ENCODE data around the gene CIAO2B.

Gene CIAO2B

DNA sequence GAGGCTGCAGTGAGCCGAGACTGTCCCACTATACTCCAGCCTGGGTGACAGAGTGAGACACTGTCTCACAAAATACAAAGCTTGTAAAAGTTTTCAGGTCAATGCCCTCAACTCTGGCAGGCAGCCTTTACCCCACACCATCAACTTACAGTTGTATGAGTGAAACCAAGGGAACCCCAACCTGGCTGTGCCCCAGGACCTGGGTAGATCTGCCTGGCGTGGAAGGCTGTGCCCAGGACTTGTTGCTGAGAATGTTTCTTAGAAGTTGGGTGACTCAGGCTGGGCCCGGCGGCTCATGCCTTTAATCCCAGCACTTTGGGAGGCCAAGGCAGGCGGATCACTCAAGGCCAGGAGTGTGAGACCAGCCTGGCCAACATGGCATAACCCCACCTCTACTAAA, 34.6 kb upstream of the CIAO2B start:
- no peaks in the 10 kb centered on the region for H3K4me1 Mint-ChIP-seq
- TF ChIP-seq, protein P1, sequence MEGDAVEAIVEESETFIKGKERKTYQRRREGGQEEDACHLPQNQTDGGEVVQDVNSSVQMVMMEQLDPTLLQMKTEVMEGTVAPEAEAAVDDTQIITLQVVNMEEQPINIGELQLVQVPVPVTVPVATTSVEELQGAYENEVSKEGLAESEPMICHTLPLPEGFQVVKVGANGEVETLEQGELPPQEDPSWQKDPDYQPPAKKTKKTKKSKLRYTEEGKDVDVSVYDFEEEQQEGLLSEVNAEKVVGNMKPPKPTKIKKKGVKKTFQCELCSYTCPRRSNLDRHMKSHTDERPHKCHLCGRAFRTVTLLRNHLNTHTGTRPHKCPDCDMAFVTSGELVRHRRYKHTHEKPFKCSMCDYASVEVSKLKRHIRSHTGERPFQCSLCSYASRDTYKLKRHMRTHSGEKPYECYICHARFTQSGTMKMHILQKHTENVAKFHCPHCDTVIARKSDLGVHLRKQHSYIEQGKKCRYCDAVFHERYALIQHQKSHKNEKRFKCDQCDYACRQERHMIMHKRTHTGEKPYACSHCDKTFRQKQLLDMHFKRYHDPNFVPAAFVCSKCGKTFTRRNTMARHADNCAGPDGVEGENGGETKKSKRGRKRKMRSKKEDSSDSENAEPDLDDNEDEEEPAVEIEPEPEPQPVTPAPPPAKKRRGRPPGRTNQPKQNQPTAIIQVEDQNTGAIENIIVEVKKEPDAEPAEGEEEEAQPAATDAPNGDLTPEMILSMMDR (IDR thresholded peaks at IDR 0.05; ENCODE audit: unreplicated experiment in 3 of 3): no peak
- no peak overlapping the region for H3K27ac Mint-ChIP-seq
- H3K36me3 Mint-ChIP-seq (ENCODE audit: low read depth): no peaks in the 10 kb centered on the region
- H3K27me3 Mint-ChIP-seq (ENCODE audit: low read depth): peaks cover 4% of the 10 kb centered on the region
- H3K9me3 Mint-ChIP-seq: no peaks in the 10 kb centered on the region
- H3K4me3 Mint-ChIP-seq: no peak overlapping the region

DNA sequence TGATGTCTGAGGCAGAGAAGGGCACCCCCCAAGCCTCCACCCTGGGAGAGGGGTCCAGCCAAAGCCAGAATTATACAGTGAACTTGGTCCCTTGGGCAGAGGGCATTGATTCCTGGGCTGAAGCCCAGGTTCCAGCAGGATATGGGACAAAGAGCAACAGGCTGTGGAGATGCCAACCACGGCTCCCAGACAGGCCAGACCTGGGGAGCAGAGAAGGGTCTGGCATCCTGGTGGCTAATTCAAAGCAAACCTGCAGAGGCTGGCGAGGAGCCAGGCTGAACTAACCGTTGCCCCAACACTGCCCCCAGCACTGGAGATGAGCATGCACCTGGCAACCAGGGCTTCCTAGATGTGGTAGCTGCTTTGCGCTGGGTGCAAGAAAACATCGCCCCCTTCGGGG, 29.8 kb upstream of the CIAO2B start:
- no peaks in the 10 kb centered on the region for H3K9me3 Mint-ChIP-seq
- peaks cover 12% of the 10 kb centered on the region for H3K27me3 Mint-ChIP-seq (ENCODE audit: low read depth)
- H3K27ac Mint-ChIP-seq: no peak overlapping the region
- peaks cover 5% of the 10 kb centered on the region for H3K4me1 Mint-ChIP-seq
- no peak overlapping the region for H3K4me3 Mint-ChIP-seq
- TF ChIP-seq, protein P1 (IDR thresholded peaks at IDR 0.05; ENCODE audit: unreplicated experiment in 3 of 3): no peak
- H3K36me3 Mint-ChIP-seq (ENCODE audit: low read depth): no peaks in the 10 kb centered on the region

DNA sequence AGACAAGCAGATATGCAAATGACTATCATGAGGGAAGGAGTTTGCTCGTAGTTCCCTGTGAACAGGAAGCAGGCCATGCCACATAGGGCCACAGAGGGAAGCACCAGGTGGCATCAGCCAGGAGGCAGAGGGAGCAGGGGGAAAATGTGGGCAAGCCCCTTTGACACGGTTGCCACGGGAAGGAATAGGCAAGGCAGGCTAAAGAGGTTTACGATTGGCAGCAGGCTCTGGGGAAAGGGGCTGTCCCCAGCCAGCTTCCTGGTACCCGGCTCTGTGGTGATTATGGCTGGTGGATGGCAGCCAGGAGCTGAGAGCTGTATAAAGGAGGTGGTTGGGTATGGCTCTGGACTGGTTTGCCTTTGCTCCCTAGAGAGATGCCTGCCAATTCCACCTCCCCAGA, 27.7 kb upstream of the CIAO2B start:
- H3K27ac Mint-ChIP-seq: no peak overlapping the region

DNA sequence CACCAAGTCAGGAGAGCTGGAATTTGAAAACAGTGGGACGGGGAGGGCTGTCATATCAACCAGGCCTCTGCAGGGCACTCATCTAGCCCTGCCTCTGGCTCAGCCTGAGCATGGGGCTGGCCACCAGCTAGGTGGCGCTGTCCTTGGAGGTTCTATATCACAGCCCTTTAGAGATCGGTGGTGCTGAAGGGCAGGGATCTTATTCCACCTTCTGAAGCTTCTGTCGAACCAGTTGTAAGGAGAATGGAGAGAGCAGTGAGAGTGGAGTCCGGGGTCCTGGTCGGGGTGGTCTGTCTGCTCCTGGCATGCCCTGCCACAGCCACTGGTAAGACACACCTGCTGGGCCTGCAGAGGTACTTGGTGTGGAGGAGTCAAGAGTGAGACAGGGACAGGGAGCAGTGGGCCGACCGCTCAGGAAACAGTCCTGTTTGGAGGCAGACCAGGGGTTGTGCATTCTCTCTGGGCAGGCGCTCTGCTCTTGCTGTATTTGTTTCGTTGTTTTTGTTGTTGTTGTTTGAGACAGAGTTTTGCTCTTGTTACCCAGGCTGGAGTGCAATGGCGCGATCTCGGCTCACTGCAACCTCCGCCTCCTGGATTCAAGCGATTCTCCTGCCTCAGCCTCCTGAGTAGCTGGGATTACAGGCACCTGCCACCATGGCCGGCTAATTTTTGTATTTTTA, 27.0 kb upstream of the CIAO2B start, which contains the start of gene CES3:
Gene CES3, plus strand, starts transcription at position 202 of the 680 bp plus-strand sequence. Its CDS starts 42 bp downstream, at position 244.
- H3K36me3 Mint-ChIP-seq (ENCODE audit: low read depth): no peaks in the 10 kb centered on the region

More for the DNA sequence above, 27.7 kb upstream of the CIAO2B start:
- H3K27me3 Mint-ChIP-seq (ENCODE audit: low read depth): peaks cover 16% of the 10 kb centered on the region
- peaks cover 5% of the 10 kb centered on the region for H3K4me1 Mint-ChIP-seq
- H3K4me3 Mint-ChIP-seq: peak overlapping the region in 2 of 3 experiments; percentile 27 to 78
- no peaks in the 10 kb centered on the region for H3K36me3 Mint-ChIP-seq (ENCODE audit: low read depth)
- TF ChIP-seq, protein P1 (IDR thresholded peaks at IDR 0.05; ENCODE audit: unreplicated experiment in 3 of 3): no peak
- no peaks in the 10 kb centered on the region for H3K9me3 Mint-ChIP-seq

DNA sequence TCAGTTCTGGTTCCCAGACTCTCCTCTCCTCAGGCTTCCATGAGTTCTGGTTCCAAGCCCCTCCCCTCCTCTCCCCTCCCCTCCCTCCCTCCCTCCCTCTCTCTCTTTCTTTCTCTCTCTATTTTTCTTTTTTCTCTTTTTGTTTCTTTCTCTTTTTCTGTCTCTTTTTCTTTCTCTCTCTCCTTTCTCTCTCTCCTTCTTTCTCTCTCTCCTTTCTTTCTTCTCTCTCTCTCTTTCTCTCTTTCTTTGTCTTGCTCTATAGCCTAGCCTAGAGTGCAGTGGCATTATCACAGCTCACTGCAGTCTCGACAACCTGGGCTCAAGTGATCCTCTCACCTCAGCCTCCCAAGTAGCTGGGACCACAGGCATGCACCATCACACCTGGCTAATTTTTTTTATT, 26.1 kb upstream of the CIAO2B start:
- H3K4me3 Mint-ChIP-seq: no peak overlapping the region
- H3K36me3 Mint-ChIP-seq (ENCODE audit: low read depth): no peaks in the 10 kb centered on the region
- no peak overlapping the region for H3K27ac Mint-ChIP-seq
- H3K4me1 Mint-ChIP-seq: peaks cover 5% of the 10 kb centered on the region
- H3K27me3 Mint-ChIP-seq (ENCODE audit: low read depth): peaks cover 20% of the 10 kb centered on the region
- no peaks in the 10 kb centered on the region for H3K9me3 Mint-ChIP-seq
- TF ChIP-seq, protein P1 (IDR thresholded peaks at IDR 0.05; ENCODE audit: unreplicated experiment in 3 of 3): no peak

More for the DNA sequence above, 27.0 kb upstream of the CIAO2B start, which contains the start of gene CES3:
- H3K27ac Mint-ChIP-seq: peak within 1 kb of the TSS in 1 of 3 experiments; percentile 36
- TF ChIP-seq, protein P1 (IDR thresholded peaks at IDR 0.05; ENCODE audit: unreplicated experiment in 3 of 3): peak; percentile 79 to 84 (median 83)
- no peaks in the 10 kb centered on the region for H3K9me3 Mint-ChIP-seq
- H3K4me1 Mint-ChIP-seq: peaks cover 5% of the 10 kb centered on the region
- H3K4me3 Mint-ChIP-seq: peak within 1 kb of the TSS; percentile 71 to 78 (median 74)
- peaks cover 16% of the 10 kb centered on the region for H3K27me3 Mint-ChIP-seq (ENCODE audit: low read depth)

DNA sequence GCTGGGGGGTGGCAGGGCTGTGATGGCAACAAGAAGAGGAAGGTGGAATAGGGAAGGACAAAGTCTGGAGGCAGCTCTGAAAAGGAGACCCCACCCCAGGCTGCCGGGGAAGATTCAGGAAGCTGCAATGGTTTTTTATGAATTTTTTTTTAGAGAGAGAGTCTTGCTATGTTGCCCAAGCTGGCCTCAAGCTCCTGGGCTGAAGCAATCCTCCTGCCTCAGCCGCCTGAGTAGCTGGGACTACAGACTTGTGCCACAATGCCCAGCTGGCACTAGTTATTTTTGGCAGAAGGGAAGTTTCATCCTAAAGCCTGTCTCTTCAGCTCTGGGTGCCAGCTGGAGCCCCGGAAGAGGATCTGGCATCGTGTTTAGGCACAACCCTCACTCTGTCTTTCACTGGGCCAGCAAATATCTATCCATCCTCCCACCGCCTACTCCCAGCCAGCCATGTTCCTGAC, 25.5 kb upstream of the CIAO2B start:
- peaks cover 5% of the 10 kb centered on the region for H3K4me1 Mint-ChIP-seq
- peaks cover 22% of the 10 kb centered on the region for H3K27me3 Mint-ChIP-seq (ENCODE audit: low read depth)
- TF ChIP-seq, protein P1 (IDR thresholded peaks at IDR 0.05; ENCODE audit: unreplicated experiment in 3 of 3): no peak
- H3K4me3 Mint-ChIP-seq: no peak overlapping the region
- no peaks in the 10 kb centered on the region for H3K9me3 Mint-ChIP-seq
- no peak overlapping the region for H3K27ac Mint-ChIP-seq
- no peaks in the 10 kb centered on the region for H3K36me3 Mint-ChIP-seq (ENCODE audit: low read depth)
